CD4-positive, CD25-positive, alpha-beta regulatory T cell (primary cell): ENCODE data around the gene TRAM1L1. TPM values are rescaled to one million over a fixed set of nuclear protein-coding genes. Genes with fewer than 3 reads are reported as not detected.

Experiments
- ATAC-seq, 2 donors: fragments of 150-1000 bp; cut with Tn5 transposase; one replicate each; pipeline ENCODE4 v1.10.0; 2021; ENCODE audit warnings: low read depth in 2 of 2, moderate number of reproducible peaks in 2 of 2, moderate library complexity in 1 of 2
- DNase-seq, 3 donors: peaks; one replicate each; pipeline versions ENCODE4 v3.0.0 to v3.0.0-alpha.2; 2012 to 2022; ENCODE audit warnings: mixed read lengths in 1 of 3
- H3K27ac ChIP-seq: one replicate; pipeline ENCODE4 v1.7.0; 2013; ENCODE audit warnings: mild to moderate bottlenecking, low read length; ENCODE audit not compliant: insufficient read depth, poor library complexity, severe bottlenecking
- H3K27me3 ChIP-seq: one replicate; pipeline ENCODE4 v1.7.0; 2013; ENCODE audit warnings: low read length; ENCODE audit not compliant: control insufficient read depth, insufficient read depth
- H3K36me3 ChIP-seq: one replicate; pipeline ENCODE4 v1.7.0; 2013; ENCODE audit warnings: mild to moderate bottlenecking, low read length, moderate library complexity; ENCODE audit not compliant: control insufficient read depth, insufficient read depth
- H3K4me1 ChIP-seq: 2 replicates; pipeline ENCODE4 v1.7.0; 2013; ENCODE audit warnings: mild to moderate bottlenecking, low read length; ENCODE audit not compliant: insufficient read depth, control insufficient read depth, poor library complexity, severe bottlenecking
- H3K4me3 ChIP-seq: one replicate; pipeline ENCODE4 v1.7.0; 2013; ENCODE audit warnings: low read depth, mild to moderate bottlenecking, low read length, moderate library complexity
- H3K9me3 ChIP-seq, 2 experiments: 1 replicate in 1 of 2; 2 replicates in 1 of 2; pipeline ENCODE4 v1.7.0; 2013; ENCODE audit warnings: low read length in 2 of 2, mild to moderate bottlenecking in 1 of 2, moderate library complexity in 1 of 2; ENCODE audit not compliant: control insufficient read depth in 2 of 2
- H3K27ac Mint-ChIP-seq, 3 donors: one replicate each; pipeline ENCODE4 v1.8.0; 2020 to 2022; ENCODE audit warnings: mild to moderate bottlenecking in 3 of 3, mixed read lengths in 3 of 3, moderate library complexity in 2 of 3
- H3K27me3 Mint-ChIP-seq: one replicate; pipeline ENCODE4 v1.8.0; 2022; ENCODE audit warnings: mild to moderate bottlenecking, mixed read lengths
- H3K36me3 Mint-ChIP-seq: one replicate; pipeline ENCODE4 v1.8.0; 2020; ENCODE audit warnings: mixed read lengths
- H3K4me1 Mint-ChIP-seq, 4 donors: one replicate each; pipeline ENCODE4 v1.8.0; 2020 to 2022; ENCODE audit warnings: mixed read lengths in 4 of 4, mild to moderate bottlenecking in 1 of 4
- H3K4me3 Mint-ChIP-seq, 4 donors: one replicate each; pipeline ENCODE4 v1.8.0; 2020 to 2022; ENCODE audit warnings: mild to moderate bottlenecking in 4 of 4, mixed read lengths in 4 of 4, moderate library complexity in 3 of 4
- H3K9me3 Mint-ChIP-seq, 7 donors: one replicate each; pipeline ENCODE4 v1.8.0; 2020 to 2022; ENCODE audit warnings: mixed read lengths in 7 of 7, mild to moderate bottlenecking in 3 of 7, moderate library complexity in 2 of 7
- polyA plus RNA-seq, 4 donors: library from polyadenylated mRNA; unstranded; fragments of 300-500 nt; fragmentation: Illumina TruSeq; gene quantifications; one replicate each; pipeline ENCODE4 v1.2.3, GENCODE V29; 2021
- total RNA-seq: library from RNA; stranded (reverse); gene quantifications from one replicate; pipeline ENCODE4 v1.2.3, GENCODE V29; 2022

Gene TRAM1L1
- total and polyA plus RNA-seq, 5 donors from 2014 or later = not detected

- no peaks in the 10 kb centered on the region for H3K27me3 Mint-ChIP-seq
- Histone ChIP-seq H3K36me3 (no peaks in the 10 kb centered on the region), H3K27ac (no peak overlapping the region), H3K4me1 (no peaks in the 10 kb centered on the region), H3K27me3 (no peaks in the 10 kb centered on the region), H3K4me3 (no peak overlapping the region), H3K9me3 (no peaks in the 10 kb centered on the region)
- H3K27ac Mint-ChIP-seq = no peak overlapping the region
- no peaks in the 10 kb centered on the region for H3K4me1 Mint-ChIP-seq
- H3K9me3 Mint-ChIP-seq = peaks cover 0 to 17% (median 3%) of the 10 kb centered on the region in 7 donors
- DNase-seq = no peak
- peak overlapping the region in 1 of 4 donors; percentile 62 for H3K4me3 Mint-ChIP-seq
- no peak for ATAC-seq
- no peaks in the 10 kb centered on the region for H3K36me3 Mint-ChIP-seq
Observed at GRCh38 chr4:117063961-117064696, 21.2 kb downstream of the TRAM1L1 start.

- no peak overlapping the region for H3K27ac Mint-ChIP-seq
- H3K27ac ChIP-seq = no peak overlapping the region
- H3K27me3 ChIP-seq = no peaks in the 10 kb centered on the region
- DNase-seq (no peak), ATAC-seq (no peak)
- H3K4me1 Mint-ChIP-seq = no peaks in the 10 kb centered on the region
- H3K4me3 Mint-ChIP-seq = no peak overlapping the region
- H3K36me3 Mint-ChIP-seq = no peaks in the 10 kb centered on the region
- H3K4me3 ChIP-seq = no peak overlapping the region
- H3K9me3 Mint-ChIP-seq = peaks cover 0 to 16% (median 9%) of the 10 kb centered on the region in 7 donors
- H3K4me1 ChIP-seq = no peaks in the 10 kb centered on the region
- H3K36me3 ChIP-seq = no peaks in the 10 kb centered on the region
- H3K9me3 ChIP-seq = peaks cover 0 to 6% of the 10 kb centered on the region in 2 experiments
- no peaks in the 10 kb centered on the region for H3K27me3 Mint-ChIP-seq
Observed at GRCh38 chr4:117042962-117043361, 42.4 kb downstream of the TRAM1L1 start.
